GM12874 (cell line): ENCODE measurements around the gene AOPEP.

ENCODE experiments used
- TF ChIP-seq, protein P1 (sequence below): IDR thresholded peaks from 2 replicates; pipeline ENCODE4 v1.5.1; 2011; ENCODE audit warnings: low read depth, mild to moderate bottlenecking, control low read depth, low read length, moderate library complexity; ENCODE audit not compliant: insufficient read depth

The AOPEP gene

GRCh38 chr9:94915476-94916450, 189.3 kb downstream of the AOPEP start:
- TF ChIP-seq, protein P1, sequence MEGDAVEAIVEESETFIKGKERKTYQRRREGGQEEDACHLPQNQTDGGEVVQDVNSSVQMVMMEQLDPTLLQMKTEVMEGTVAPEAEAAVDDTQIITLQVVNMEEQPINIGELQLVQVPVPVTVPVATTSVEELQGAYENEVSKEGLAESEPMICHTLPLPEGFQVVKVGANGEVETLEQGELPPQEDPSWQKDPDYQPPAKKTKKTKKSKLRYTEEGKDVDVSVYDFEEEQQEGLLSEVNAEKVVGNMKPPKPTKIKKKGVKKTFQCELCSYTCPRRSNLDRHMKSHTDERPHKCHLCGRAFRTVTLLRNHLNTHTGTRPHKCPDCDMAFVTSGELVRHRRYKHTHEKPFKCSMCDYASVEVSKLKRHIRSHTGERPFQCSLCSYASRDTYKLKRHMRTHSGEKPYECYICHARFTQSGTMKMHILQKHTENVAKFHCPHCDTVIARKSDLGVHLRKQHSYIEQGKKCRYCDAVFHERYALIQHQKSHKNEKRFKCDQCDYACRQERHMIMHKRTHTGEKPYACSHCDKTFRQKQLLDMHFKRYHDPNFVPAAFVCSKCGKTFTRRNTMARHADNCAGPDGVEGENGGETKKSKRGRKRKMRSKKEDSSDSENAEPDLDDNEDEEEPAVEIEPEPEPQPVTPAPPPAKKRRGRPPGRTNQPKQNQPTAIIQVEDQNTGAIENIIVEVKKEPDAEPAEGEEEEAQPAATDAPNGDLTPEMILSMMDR, result no peak

DNA sequence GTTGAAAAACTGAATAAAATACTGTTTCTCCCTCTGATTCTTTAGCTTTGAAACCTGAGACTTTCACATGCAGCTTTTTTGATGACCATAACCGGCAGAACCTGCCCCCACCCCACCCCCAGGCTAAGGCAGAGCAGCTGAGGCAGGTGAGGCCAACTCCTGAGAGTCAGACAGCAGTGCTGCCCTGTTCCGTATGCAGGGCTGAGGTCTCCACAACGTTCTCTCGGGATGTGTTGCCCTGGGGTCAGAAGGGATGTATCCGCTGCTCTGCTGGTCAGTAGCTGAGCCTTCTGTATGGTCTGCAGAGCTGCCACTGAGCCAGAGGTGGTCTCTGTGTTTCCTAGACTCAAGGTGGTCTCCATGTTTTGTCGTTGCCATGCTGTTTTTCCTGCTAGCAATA, 190.5 kb downstream of the AOPEP start:
- TF ChIP-seq, protein P1, result no peak

- TF ChIP-seq, protein P1, result peak; percentile 44
These were observed 191.7 kb downstream of the AOPEP start for GRCh38 chr9:94918038-94918753.

- TF ChIP-seq, protein P1, result no peak
These were observed 193.0 kb downstream of the AOPEP start for GRCh38 chr9:94919376-94920098.

DNA sequence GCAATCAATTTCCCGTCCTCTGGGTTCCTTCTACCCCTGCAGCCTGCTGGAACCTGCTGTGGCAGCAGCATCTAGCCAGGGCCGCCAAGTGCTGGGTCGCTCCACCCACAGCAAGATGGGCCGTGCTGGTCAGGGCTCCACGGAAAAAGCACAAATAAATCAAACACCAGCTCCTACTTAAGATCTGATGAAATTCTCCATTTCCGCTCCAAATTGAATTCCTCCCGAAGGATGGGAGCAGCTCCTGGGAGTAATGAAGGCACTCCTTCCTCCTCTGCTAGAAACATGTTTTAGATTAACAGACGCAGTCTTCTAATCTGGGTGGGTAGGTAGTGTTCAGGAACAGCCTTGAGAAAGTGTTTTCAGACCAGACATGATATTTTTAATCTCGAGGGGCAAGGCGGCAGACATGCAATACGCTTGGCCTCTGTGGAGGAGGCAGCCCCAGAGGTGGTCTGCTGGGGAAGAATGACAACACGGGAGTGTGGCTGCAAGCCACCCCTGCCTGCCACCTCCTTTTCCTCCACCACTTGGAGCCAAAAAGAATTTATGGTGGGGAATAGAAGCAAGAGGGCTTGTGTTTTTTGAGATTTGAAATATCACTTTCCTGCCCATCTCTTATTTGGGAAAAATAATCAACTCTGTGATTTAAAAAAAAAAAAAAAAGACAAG, 194.1 kb downstream of the AOPEP start:
- TF ChIP-seq, protein P1, result no peak

GRCh38 chr9:94921092-94921471, 194.6 kb downstream of the AOPEP start:
- TF ChIP-seq, protein P1, result no peak

GRCh38 chr9:94921656-94922055, 195.2 kb downstream of the AOPEP start:
- TF ChIP-seq, protein P1, result no peak
